HG02571 (cell line): Measurements from ENCODE around the gene SLC25A21.

Experiments used
- ATAC-seq: cut with Tn5 transposase; IDR thresholded peaks from one replicate; pipeline ENCODE4 v1.9.1; 2021; ENCODE audit warnings: mild to moderate bottlenecking, moderate library complexity; ENCODE audit not compliant: unreplicated experiment

Gene SLC25A21

GRCh38 chr14:36674659-36675058, 497.7 kb downstream of the SLC25A21 start:
- no peak for ATAC-seq

DNA sequence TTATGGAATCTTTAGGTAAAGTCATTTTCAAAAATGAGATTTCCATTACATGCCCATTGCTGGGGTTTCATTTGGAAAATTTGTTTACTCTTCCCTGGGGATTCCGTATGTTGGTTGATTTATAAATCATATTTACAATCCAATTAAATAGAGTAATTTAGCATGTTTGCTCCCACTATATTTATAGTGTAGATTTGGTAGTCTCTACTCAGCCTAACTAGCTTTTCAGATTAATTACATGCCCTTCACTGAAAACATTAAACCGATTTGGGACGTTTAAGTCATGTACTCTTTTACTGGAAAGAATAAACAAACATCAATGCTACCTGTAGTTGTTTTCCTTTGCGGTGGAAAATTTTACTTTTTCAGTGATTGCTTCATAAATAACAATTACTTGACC, 500.3 kb downstream of the SLC25A21 start:
- no peak for ATAC-seq

DNA sequence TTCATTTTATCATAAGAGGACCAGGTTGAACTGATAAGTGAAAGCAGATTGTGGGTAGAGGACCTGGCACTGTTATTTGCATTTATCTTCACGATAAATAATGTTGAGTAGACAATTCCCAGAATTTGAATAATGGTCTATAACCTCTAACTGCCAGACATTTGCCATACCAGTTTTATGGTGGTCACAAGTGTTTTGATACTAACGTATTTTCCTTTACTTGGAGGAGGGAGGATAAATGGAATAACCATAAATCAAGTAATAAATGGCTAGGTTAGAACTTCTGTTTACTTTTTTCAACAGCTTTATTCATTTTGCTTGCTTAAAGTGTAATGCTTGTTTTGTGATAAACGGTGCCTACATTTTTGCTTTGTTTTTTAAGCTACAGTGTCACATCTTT, 501.3 kb downstream of the SLC25A21 start:
- no peak for ATAC-seq

DNA sequence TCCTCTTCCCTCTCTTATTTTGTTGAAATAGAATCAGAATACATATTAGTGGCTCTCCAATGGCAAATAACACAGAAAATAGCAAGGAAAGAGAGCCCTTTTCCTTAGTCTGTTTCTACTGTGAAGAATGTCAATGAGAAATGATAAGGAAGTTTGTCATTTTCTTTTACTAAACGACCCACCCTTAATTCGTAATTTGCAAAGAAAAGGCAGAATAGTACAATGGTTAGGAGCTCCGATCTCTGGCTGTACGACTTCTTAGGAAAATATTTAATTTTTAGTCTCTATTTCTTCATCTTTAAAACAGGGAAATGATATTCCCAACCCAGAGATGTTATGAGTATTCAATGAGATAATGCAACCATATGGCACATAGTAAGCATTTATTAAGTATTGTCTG, 504.7 kb downstream of the SLC25A21 start:
- ATAC-seq: no peak

GRCh38 chr14:36666416-36667206, 505.8 kb downstream of the SLC25A21 start:
- ATAC-seq: no peak

GRCh38 chr14:36665887-36666415, 506.5 kb downstream of the SLC25A21 start:
- no peak for ATAC-seq

- no peak for ATAC-seq
These were observed 507.8 kb downstream of the SLC25A21 start for GRCh38 chr14:36664322-36665193.

GRCh38 chr14:36663404-36664321, 508.7 kb downstream of the SLC25A21 start:
- no peak for ATAC-seq

DNA sequence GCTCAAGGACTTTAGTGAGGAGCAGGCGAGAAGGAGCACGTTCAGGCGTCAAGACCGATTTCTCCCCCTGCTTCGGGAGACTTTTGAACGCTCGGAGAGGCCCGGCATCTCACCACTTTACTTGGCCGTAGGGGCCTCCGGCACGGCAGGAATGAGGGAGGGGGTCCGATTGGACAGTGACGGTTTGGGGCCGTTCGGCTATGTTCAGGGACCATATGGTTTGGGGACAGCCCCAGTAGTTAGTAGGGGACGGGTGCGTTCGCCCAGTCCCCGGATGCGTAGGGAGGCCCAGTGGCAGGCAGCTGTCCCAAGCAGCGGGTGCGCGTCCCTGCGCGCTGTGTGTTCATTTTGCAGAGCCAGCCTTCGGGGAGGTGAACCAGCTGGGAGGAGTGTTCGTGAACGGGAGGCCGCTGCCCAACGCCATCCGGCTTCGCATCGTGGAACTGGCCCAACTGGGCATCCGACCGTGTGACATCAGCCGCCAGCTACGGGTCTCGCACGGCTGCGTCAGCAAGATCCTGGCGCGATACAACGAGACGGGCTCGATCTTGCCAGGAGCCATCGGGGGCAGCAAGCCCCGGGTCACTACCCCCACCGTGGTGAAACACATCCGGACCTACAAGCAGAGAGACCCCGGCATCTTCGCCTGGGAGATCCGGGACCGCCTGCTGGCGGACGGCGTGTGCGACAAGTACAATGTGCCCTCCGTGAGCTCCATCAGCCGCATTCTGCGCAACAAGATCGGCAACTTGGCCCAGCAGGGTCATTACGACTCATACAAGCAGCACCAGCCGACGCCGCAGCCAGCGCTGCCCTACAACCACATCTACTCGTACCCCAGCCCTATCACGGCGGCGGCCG, 509.6 kb downstream of the SLC25A21 start:
- no peak for ATAC-seq

GRCh38 chr14:36662258-36662542, 510.2 kb downstream of the SLC25A21 start:
- ATAC-seq: no peak

GRCh38 chr14:36661506-36662257, 510.7 kb downstream of the SLC25A21 start, which contains the start of gene PAX9:
TSS of gene PAX9 (plus strand) at chr14:36661860. CDS start at chr14:36662090, 230 bp downstream.
- ATAC-seq: peak; percentile 55

- ATAC-seq: no peak
These were observed 511.5 kb downstream of the SLC25A21 start for GRCh38 chr14:36660736-36661505.

DNA sequence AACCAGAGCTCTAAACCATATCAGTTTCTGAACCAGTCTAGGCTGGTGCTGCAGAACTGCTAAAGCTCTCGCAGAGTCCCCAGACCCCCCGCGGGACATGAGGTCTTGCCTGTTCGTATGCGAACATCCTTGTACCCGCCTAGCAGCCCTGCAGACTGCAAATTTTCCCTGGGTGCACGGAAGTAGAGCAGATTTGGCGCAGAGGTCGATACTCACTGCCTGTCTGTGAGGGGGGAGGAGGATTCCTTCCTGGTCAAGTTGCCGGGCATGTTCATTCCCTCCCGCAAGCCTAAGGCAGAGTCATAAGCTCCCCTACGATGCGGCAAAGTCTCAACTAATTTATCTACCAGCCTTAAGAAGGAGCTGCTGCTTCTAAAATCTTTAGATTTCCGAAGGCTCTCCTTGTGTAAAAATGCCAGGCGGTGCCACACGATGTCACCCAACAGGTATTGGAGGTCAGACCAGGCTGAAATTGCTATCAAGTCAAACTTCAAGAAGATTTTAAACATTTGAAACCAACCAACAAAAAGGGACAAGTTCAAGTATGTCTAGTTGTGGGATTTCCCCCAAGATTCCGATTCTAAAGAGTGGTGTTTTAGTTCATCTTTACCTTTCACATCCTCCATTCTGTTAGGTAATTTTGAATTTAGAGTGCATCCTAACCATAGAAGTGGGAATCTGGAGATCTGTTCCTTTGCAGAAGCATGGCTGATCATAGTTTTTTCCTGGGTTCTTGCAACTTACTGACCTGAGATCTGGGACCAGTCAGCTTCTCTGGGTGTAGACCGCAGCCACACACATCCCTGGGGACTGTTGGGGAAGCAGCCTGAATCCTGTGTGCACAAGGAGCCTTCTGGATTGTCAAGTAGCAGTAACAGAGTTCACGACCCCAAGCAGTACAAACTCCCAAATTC, 512.3 kb downstream of the SLC25A21 start:
- ATAC-seq: no peak

GRCh38 chr14:36659010-36659821, 513.2 kb downstream of the SLC25A21 start:
- ATAC-seq: no peak

- ATAC-seq: no peak
These were observed 514.0 kb downstream of the SLC25A21 start for GRCh38 chr14:36658123-36659009.
